Neural cell (in vitro differentiated cells): ENCODE data around the gene SMC3.

Source experiments
- CTCF ChIP-seq: fragments of 450-650 bp; IDR thresholded peaks from 2 replicates; pipeline ENCODE4 v1.5.1; 2014; ENCODE audit warnings: antibody characterized with exemption, mild to moderate bottlenecking, moderate library complexity; ENCODE audit not compliant: poor library complexity, severe bottlenecking
- EZH2 ChIP-seq: fragments of 200-600, 300-800 bp; shearing (Covaris generic), sonication (generic); IDR thresholded peaks from 2 replicates; pipeline ENCODE4 v1.6.1; 2014; ENCODE audit warnings: antibody characterized with exemption, low read length, borderline replicate concordance, mild to moderate bottlenecking; ENCODE audit not compliant: insufficient read depth, poor library complexity, severe bottlenecking
- MXI1 ChIP-seq: fragments of 450-650 bp; conservative IDR thresholded peaks from 2 replicates; pipeline ENCODE4 v1.6.1; 2014; ENCODE audit warnings: antibody characterized with exemption, mild to moderate bottlenecking; ENCODE audit not compliant: poor library complexity, severe bottlenecking
- POLR2AphosphoS5 ChIP-seq: IDR thresholded peaks from 2 replicates; pipeline ENCODE4 v1.6.1; 2012
- RAD21 ChIP-seq: fragments of 450-650 bp; conservative IDR thresholded peaks from 2 replicates; pipeline ENCODE4 v1.6.1; 2014; ENCODE audit warnings: antibody characterized with exemption, mild to moderate bottlenecking, moderate library complexity

- TF ChIP-seq RAD21 (no peak), CTCF (no peak), MXI1 (no peak), POLR2AphosphoS5 (no peak), EZH2 (no peak)
These were observed 46.0 kb downstream of the SMC3 start for GRCh38 chr10:110613341-110613995.
